ENCODE measurements around the gene ALAS1.

ALAS1 gene

GRCh38 chr3:52198643-52199608 lies 966 bp downstream of the ALAS1 start:
- DNase-seq (ENCODE audit: low spot score) = no peak

GRCh38 chr3:52200981-52201679 lies 3.2 kb downstream of the ALAS1 start:
- no peak for DNase-seq (ENCODE audit: low spot score)

GRCh38 chr3:52202384-52203077 lies 4.6 kb downstream of the ALAS1 start:
- DNase-seq (ENCODE audit: low spot score) = no peak

- no peak for DNase-seq (ENCODE audit: low spot score)
These were observed 5.7 kb downstream of the ALAS1 start for GRCh38 chr3:52203701-52204100.

- no peak for DNase-seq (ENCODE audit: low spot score)
These were observed 6.5 kb downstream of the ALAS1 start for GRCh38 chr3:52204337-52205073.

GRCh38 chr3:52205727-52206372 lies 7.9 kb downstream of the ALAS1 start:
- DNase-seq (ENCODE audit: low spot score) = no peak

GRCh38 chr3:52208556-52208955 lies 10.6 kb downstream of the ALAS1 start:
- DNase-seq (ENCODE audit: low spot score) = no peak

- no peak for DNase-seq (ENCODE audit: low spot score)
These were observed 12.1 kb downstream of the ALAS1 start for GRCh38 chr3:52210037-52210436.

- no peak for DNase-seq (ENCODE audit: low spot score)
These were observed 12.6 kb downstream of the ALAS1 start for GRCh38 chr3:52210550-52211046.

- DNase-seq (ENCODE audit: low spot score) = no peak
These were observed 13.4 kb downstream of the ALAS1 start for GRCh38 chr3:52211268-52211891.

GRCh38 chr3:52213005-52213404 lies 15.0 kb downstream of the ALAS1 start:
- no peak for DNase-seq (ENCODE audit: low spot score)

GRCh38 chr3:52213901-52214300 lies 15.9 kb downstream of the ALAS1 start:
- DNase-seq (ENCODE audit: low spot score) = no peak

GRCh38 chr3:52215351-52215750 lies 17.4 kb downstream of the ALAS1 start:
- no peak for DNase-seq (ENCODE audit: low spot score)

- DNase-seq (ENCODE audit: low spot score) = peak; percentile 32
These were observed 18.8 kb downstream of the ALAS1 start for GRCh38 chr3:52216585-52217408.

GRCh38 chr3:52217409-52217805 lies 19.4 kb downstream of the ALAS1 start:
- DNase-seq (ENCODE audit: low spot score) = peak; percentile 34

GRCh38 chr3:52218026-52218425 lies 20.1 kb downstream of the ALAS1 start:
- no peak for DNase-seq (ENCODE audit: low spot score)

GRCh38 chr3:52218454-52218853 lies 20.5 kb downstream of the ALAS1 start:
- peak; percentile 34 for DNase-seq (ENCODE audit: low spot score)

- peak; percentile 50 for DNase-seq (ENCODE audit: low spot score)
These were observed 21.1 kb downstream of the ALAS1 start for GRCh38 chr3:52218937-52219650.

- peak; percentile 92 for DNase-seq (ENCODE audit: low spot score)
These were observed 22.5 kb downstream of the ALAS1 start for GRCh38 chr3:52220380-52221026.
